ENCODE measurements around the gene TTLL10. TPM values are rescaled to one million over a fixed set of nuclear protein-coding genes. Genes with fewer than 3 reads are reported as not detected.

TTLL10 gene
- total RNA-seq, 1 donor from 2014 or later, result not detected

DNA sequence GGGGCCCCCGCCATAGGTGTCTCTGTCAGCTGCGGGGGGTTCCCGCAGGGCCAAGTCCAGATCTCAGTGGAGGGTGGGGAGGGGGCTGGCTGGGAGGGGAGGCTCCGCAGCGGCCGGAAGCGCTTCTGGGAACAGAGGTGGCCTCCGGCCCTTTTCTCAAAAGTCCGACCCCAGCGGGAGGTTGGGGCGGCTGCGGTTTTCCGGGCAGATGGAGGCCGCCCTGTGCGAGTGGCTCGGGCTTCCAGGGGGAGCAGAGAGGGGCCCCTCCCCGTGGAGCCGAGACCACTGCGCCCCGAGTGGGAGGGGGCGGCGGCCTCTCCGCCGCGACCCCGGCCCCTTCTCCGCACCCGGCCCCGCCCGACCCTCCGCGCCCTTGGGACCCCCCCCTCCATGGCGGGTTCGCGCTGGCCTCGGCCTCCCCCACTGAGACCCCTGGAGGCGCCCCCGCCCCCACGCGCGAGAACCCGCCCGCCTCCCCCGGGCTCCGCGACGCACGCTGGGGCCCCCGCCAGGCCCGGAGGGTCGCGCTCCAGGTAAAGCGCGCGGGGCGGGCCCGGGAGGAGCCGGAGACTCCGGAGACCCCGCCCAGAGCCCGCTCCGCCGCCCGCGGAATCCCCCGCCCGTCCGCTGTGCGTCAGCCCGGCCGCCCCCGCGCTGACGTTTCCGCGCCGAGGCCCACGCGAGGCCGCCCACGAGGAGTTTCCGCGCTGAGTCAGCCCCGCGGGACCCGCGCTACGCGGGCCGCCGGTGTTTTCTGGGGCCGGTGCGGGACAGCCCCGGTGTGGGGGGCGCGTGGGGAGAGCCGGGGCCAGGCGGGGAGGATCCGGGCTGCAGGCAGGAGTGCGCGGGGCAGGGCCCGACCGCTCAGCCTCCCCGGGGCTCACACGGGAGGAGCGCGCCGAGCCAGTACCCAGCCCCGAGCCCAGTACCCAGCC is 27.5 kb downstream of the TTLL10 start:
- TF ChIP-seq, protein P1, sequence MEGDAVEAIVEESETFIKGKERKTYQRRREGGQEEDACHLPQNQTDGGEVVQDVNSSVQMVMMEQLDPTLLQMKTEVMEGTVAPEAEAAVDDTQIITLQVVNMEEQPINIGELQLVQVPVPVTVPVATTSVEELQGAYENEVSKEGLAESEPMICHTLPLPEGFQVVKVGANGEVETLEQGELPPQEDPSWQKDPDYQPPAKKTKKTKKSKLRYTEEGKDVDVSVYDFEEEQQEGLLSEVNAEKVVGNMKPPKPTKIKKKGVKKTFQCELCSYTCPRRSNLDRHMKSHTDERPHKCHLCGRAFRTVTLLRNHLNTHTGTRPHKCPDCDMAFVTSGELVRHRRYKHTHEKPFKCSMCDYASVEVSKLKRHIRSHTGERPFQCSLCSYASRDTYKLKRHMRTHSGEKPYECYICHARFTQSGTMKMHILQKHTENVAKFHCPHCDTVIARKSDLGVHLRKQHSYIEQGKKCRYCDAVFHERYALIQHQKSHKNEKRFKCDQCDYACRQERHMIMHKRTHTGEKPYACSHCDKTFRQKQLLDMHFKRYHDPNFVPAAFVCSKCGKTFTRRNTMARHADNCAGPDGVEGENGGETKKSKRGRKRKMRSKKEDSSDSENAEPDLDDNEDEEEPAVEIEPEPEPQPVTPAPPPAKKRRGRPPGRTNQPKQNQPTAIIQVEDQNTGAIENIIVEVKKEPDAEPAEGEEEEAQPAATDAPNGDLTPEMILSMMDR (IDR thresholded peaks at IDR 0.05; ENCODE audit: insufficient read depth, low read length, poor library complexity, severe bottlenecking), result no peak
- Histone ChIP-seq H3K36me3 (ENCODE audit: control insufficient read depth, insufficient read depth, low read length) (no peaks in the 10 kb centered on the region), H3K27me3 (ENCODE audit: control insufficient read depth, insufficient read depth, low read length) (peaks cover 14% of the 10 kb centered on the region), H3K4me3 (ENCODE audit: low read depth, low read length) (peak overlapping the region; percentile 27)
- no peak for DNase-seq (ENCODE audit: low read depth)

DNA sequence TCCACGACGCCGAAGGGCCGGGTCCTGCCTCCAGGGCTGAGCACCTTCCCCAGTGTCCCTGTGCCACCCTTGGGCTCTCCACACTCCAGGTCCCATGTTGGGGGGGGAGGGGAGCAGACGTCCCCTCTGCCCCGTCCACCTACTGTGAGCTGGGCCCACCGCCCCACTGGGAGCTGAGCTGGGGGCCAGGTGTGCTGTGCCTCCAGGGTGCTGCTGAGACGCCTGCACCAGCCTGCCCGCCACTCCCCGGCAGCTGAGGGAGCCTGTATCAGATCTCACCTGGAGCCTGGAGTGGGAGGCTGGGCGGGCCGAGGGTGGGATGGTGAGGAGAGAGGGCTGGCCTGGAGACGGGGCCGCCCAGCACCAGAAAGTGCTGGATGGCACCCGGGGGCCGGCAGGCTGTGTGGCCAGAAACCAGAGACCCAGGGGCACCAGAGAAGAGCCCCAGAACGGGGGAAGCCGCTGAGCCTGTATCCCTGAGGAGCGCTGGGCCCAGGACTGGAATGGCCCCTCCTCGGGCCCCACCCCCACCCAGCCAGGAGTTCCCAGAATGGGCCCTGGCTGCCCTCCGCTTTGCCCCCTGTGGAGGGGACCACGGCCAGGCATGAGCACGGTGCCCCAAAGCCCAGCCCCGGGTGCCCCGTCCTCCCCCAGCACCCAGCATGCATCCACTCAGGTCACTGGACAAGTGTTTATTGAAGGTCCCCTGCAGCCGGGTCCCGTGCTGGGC is 29.3 kb downstream of the TTLL10 start:
- peaks cover 20% of the 10 kb centered on the region for H3K27me3 ChIP-seq (ENCODE audit: control insufficient read depth, insufficient read depth, low read length)

DNA sequence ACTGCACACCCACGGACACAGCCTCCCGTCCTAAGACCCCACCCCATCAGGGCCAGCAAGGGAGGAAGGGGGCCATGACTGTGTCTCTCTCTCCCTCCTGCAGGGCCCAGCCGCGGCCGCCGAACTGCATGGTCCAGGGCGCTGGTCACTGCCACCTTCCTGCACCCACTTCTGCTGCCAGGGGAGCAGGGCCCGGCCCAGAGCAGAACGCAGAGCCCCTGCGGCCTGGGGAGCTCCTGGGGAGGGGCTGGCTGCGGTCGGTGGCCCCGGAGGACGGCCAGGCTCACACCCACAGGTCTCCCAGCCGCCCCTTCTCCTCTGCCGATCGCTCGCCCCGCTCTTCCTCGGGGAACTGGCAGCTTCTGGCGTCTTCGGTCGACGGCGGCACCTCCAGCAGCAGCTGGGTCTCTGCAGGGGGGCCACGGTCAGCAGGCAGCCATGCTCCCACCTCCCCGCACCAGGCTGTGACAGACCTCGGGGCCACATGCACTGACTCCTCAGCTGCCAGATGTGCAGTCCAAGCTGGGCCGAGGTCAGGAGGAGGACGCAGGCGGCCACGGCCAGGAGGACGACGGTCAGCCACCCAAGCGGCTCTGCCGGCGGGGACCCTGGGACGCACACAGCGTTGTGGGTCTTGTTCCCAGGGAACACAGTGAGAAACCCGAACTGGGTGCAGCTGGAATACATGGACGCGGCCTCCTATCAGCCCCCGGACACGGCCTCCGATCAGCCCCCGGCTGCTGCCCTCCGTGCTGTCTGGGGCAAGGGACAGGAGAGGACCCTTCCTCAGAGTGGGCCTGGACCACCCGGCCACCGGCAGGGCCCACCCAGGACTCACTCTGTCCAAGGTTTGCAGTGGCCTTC is 30.1 kb downstream of the TTLL10 start:
- no peak for DNase-seq (ENCODE audit: low read depth)
- TF ChIP-seq, protein P1 (IDR thresholded peaks at IDR 0.05; ENCODE audit: insufficient read depth, low read length, poor library complexity, severe bottlenecking), result no peak
- Histone ChIP-seq H3K4me3 (ENCODE audit: low read depth, low read length) (no peak overlapping the region), H3K36me3 (ENCODE audit: control insufficient read depth, insufficient read depth, low read length) (no peaks in the 10 kb centered on the region), H3K27me3 (ENCODE audit: control insufficient read depth, insufficient read depth, low read length) (peaks cover 20% of the 10 kb centered on the region)

More for the DNA sequence above, 29.3 kb downstream of the TTLL10 start:
- TF ChIP-seq, protein P1 (IDR thresholded peaks at IDR 0.05; ENCODE audit: insufficient read depth, low read length, poor library complexity, severe bottlenecking), result no peak
- DNase-seq (ENCODE audit: low read depth), result no peak
- H3K4me3 ChIP-seq (ENCODE audit: low read depth, low read length), result no peak overlapping the region
- H3K36me3 ChIP-seq (ENCODE audit: control insufficient read depth, insufficient read depth, low read length), result no peaks in the 10 kb centered on the region

DNA sequence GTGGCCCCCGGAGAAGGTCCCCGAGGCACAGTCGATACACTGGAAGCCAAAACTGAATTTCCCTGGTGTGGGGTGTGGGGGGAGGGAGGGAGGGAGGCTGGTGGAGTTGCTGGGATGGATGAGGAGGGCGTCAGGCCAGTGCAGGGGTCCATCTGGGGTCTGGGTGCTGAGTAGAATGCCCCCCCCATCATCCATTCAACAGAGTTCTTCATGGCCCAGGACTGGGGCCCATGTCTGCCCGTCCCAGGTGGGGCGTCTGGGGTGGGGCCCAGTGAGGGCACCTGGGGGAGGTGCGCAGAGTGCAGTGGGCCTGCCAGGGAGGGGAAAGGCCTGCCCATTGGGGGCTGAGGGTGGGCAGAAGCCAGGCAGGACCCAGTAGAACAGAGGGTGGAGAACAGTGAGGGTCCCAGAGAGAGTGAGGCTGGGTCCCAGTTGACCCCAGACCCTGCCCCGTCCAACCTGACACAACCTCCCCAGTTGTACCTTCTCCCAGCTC is 30.8 kb downstream of the TTLL10 start:
- Histone ChIP-seq H3K4me3 (ENCODE audit: low read depth, low read length) (no peak overlapping the region), H3K36me3 (ENCODE audit: control insufficient read depth, insufficient read depth, low read length) (no peaks in the 10 kb centered on the region), H3K27me3 (ENCODE audit: control insufficient read depth, insufficient read depth, low read length) (peaks cover 20% of the 10 kb centered on the region)
- TF ChIP-seq, protein P1 (IDR thresholded peaks at IDR 0.05; ENCODE audit: insufficient read depth, low read length, poor library complexity, severe bottlenecking), result no peak
- DNase-seq (ENCODE audit: low read depth), result no peak

DNA sequence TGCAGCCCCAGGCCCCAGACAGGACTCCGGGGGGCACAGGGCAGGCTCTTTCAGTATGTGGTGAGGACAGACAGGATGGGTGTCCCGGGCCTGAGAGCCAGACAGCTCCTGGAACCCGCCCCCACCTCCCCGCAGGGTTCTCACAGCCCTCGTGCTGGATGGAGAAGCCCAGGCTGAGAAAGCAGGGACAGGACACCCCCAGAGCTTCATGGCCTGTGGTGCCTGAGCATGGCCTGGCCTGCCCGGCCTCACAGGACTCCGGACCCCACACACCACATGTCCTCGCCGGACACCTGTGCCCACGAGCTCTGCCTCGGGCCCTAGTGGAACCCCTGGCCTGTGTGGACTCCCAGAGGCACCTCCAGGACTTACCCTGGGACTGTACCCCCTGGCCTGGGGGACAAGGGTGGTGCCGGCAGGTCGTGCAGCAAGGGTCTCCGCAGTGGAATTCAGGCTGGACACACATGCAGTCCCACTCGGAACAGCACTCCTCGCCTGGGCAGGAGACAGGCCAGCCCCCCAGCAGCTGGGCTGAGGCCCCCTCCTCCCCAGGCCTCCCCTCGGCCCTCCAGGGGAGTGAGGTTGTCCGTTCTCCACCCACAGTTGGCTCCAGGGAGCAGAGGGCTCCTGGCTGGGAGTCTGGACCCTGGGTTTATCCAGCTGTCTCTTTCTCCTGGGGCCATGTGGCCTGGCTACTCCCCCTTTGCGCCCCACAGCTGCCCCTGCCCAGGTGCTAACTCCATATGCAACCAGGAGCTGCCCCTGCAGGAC is 31.5 kb downstream of the TTLL10 start:
- DNase-seq (ENCODE audit: low read depth), result no peak
- Histone ChIP-seq H3K27me3 (ENCODE audit: control insufficient read depth, insufficient read depth, low read length) (peaks cover 18% of the 10 kb centered on the region), H3K36me3 (ENCODE audit: control insufficient read depth, insufficient read depth, low read length) (no peaks in the 10 kb centered on the region), H3K4me3 (ENCODE audit: low read depth, low read length) (no peak overlapping the region)
- TF ChIP-seq, protein P1 (IDR thresholded peaks at IDR 0.05; ENCODE audit: insufficient read depth, low read length, poor library complexity, severe bottlenecking), result no peak
